Stimulated activated CD8-positive, alpha-beta memory T cell treated with anti-CD3 and anti-CD28 coated beads, Interleukin-15, amount 100 ng/mL, for 1 hour (primary cell): ENCODE data around the gene RBM17.
"Not testable (repeated sequence)": the region's sequence is repeated elsewhere in the genome, so short reads cannot be mapped to it uniquely, and the experiment has no call there.

ENCODE experiments used
- DNase-seq: peaks from one replicate; pipeline ENCODE4 v3.0.0-alpha.2; 2020; ENCODE audit warnings: low read depth

Gene RBM17

GRCh38 chr10:6112893-6113292 lies 24.1 kb downstream of the RBM17 start:
- no peak for DNase-seq

GRCh38 chr10:6114299-6114698 lies 25.5 kb downstream of the RBM17 start:
- no peak for DNase-seq

DNA sequence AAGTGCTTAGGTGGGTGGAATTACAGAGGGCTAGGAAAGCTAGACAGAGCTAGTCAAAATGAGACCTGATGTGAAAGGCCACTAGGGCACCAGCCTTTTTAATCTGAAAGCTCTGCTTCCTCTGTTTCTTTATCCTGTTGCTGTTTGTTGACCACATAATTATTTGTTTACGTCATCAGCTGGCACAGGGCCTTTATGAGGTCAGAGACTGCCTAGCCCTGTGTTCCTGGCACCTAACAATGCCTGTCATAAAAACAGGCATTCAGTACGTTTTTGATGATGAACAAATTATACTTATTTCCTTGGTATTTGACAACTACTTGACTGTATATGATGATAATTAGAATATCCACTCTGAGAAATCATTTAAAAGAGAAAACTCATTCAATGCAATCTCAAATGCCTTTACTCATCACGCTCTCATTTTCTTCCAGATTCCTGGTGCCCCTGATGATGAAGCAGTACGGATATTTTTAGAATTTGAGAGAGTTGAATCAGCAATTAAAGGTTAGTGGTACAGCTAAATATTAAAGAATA lies 26.0 kb downstream of the RBM17 start:
- DNase-seq, result no peak

- DNase-seq, result no peak
These were observed 26.6 kb downstream of the RBM17 start for GRCh38 chr10:6115411-6115810.

- no peak for DNase-seq
These were observed 27.1 kb downstream of the RBM17 start for GRCh38 chr10:6115824-6116350.

DNA sequence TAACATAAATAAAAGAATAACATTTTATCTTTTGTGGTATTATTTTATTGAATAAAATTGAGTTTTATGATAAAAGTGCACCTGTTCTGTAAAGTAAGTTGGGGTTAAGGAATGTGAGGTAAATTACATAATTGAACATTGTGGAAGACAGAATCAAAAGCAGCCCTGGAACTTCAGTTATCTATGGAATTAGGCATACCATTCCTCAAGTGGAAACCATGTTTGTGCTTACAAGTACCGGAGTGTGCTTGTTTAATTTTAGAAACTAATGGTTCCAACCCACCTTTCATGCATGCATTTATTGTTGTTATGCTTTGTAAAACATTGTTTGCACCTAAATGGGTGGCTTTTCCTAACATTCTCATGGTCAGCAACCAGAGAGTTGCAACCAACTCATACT lies 28.0 kb downstream of the RBM17 start:
- no peak for DNase-seq

- DNase-seq, result no peak
These were observed 28.9 kb downstream of the RBM17 start for GRCh38 chr10:6117711-6118110.

DNA sequence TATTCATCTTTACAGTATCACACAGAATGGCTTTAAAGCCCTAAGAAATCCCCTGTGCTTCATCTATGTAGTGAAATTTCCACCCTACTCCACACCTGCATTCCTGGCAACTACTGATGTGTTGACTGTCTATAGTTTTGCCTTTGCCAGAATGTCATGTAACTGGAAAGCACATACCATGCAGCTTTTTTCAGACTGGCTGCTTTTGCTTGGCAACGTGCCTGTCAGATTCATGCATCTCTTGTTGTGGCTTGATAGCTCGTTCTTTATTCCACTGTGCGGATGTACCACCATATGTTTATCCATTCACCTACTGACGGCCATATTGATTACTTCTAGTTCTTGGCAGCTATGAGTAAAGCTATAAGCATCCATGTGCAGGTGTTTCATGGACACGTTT lies 30.6 kb downstream of the RBM17 start:
- no peak for DNase-seq

DNA sequence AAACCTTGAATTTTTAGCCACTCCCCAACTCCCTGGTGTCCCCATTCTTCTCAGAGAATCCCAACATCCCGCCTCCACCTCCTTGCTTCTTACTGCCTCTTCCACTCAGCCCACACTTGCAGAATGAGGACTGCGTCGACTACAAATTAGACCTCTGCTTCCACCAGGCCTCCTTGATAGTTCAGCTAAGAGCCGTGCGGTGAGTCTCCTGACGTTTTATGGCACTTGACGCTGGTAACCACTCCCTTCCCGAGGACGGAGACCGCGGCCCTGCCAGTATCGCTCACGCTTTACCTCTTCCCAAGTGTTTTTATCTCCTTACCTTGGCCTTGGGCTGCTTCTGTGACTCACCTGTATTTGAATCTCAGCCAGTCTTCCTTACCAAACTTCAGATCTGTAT lies 31.1 kb downstream of the RBM17 start:
- DNase-seq, result no peak

GRCh38 chr10:6120691-6121090 lies 31.9 kb downstream of the RBM17 start:
- no peak for DNase-seq

- no peak for DNase-seq
These were observed 32.3 kb downstream of the RBM17 start for GRCh38 chr10:6121146-6121545.

DNA sequence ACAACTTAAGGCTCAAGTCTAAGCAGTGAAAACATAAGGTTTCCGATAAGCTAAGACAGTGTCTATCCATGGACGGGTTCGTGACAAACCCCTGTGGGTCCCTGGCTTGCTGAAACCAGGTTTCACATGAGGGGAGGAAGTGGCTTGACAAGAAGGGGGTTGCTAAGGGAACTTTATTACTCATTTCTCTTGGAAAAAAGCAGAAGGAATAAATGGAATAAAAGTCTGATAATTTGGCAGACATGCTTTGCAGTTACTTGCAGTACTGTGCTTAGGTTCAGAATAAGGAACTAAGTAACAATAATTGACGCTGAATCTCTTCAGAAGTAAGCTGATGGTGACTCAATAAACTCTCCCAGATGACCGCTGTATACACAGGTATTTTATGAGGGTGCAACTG lies 34.7 kb downstream of the RBM17 start:
- no peak for DNase-seq

GRCh38 chr10:6124666-6125065 lies 35.8 kb downstream of the RBM17 start:
- DNase-seq, result no peak

GRCh38 chr10:6127461-6127860 lies 38.6 kb downstream of the RBM17 start:
- not testable (repeated sequence) for DNase-seq

DNA sequence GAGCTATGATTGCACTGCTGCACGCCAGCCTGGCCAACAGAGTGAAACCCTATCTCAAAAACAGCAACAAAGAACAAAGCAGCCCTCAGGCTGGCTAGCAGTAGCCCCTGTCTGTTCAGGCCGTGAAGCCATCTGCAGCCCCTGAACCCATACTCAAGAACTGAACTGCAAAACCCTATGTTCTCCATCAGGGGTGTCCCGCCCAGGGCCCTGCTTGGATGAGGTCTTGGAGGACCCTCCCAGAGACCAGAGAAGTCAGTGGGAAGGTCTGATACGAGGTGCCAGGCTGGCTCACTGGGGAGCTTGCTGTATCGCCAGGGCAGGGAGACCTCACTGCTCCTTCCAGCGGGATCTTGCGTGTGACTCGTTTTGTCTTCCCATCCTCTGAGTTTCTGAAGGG lies 39.3 kb downstream of the RBM17 start:
- DNase-seq, result no peak

DNA sequence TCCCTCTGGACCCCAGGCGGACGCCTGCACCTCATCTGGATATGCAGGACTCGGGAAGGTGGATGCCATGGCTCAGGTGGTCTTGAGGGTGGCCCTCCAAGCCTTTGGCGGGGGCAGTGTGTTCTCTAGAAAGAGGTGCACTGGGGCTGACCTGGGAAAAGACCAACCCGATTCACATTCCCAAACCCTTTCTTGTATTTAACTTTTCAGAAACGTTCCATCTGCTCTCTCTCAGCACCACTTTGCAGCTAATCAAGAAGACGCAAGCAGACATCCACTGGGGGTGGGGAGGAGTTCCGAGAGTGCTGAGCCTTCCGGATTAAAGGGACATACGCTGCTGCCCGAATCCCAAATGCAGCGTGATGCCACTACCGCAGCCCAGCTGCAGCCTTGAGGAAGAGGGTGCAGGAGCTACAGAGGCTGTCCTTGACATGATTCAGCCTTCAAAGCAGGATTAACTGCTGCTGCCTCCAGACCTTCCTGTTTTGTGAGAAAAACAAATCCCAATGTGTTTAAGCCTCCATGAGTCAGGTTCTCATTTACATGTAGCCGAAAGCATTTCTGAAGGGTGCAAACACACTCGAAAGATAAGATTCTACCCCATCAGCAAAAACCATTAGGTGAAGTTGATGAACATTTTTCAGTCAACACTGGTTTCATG lies 39.9 kb downstream of the RBM17 start:
- no peak for DNase-seq

- DNase-seq, result no peak
These were observed 42.1 kb downstream of the RBM17 start for GRCh38 chr10:6130848-6131470.

- no peak for DNase-seq
These were observed 44.7 kb downstream of the RBM17 start for GRCh38 chr10:6133331-6134098.

- DNase-seq, result no peak
These were observed 45.4 kb downstream of the RBM17 start for GRCh38 chr10:6134099-6134823.

- DNase-seq, result no peak
These were observed 46.2 kb downstream of the RBM17 start for GRCh38 chr10:6135039-6135438.

DNA sequence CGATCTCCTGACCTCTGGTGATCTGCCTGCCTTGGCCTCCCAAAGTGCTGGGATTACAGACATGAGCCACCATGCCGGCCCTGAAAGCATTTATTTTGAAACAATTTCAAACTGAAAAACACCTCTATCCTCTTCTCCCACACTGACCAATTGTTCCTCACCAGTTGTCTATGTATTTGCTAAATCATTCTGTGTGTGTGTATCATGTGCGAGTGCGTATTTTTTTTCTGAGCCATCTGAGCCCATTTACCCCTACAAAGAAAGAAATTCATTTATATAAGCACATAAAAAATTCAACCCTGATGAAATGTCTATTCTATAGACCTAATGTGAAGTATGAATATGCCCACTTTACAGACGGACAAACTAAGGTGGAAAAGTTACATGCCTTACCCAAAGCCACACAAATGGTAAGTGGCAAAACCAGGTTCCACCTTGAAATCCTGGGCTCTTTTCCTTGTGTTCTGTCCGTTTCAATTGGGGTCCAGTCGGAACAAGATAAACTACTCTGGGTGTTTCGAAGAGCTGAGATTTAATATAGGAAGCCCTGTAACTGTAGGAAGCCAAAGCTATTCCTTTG lies 46.8 kb downstream of the RBM17 start:
- DNase-seq, result no peak
